Measurements from ENCODE around the gene IL6.
"Not testable (repeated sequence)": the region's sequence is repeated elsewhere in the genome, so short reads cannot be mapped to it uniquely, and the experiment has no call there.

- not testable (repeated sequence) for TF ChIP-seq POLR2A, CTCF, EP300 (IDR thresholded peaks at IDR 0.05)
Measured at GRCh38 chr7:22709062-22709829, 17.8 kb upstream of the IL6 start.

All from sigmoid colon (tissue), 4 donors.